ENCODE results near the gene CDKN2A. TPM values are rescaled to one million over a fixed set of nuclear protein-coding genes. Genes with fewer than 3 reads are reported as not detected.

CDKN2A gene
- total and polyA plus RNA-seq, 8 donors, result 0.73 to 47.3 (median 2.5) TPM; not detected in 4

DNA sequence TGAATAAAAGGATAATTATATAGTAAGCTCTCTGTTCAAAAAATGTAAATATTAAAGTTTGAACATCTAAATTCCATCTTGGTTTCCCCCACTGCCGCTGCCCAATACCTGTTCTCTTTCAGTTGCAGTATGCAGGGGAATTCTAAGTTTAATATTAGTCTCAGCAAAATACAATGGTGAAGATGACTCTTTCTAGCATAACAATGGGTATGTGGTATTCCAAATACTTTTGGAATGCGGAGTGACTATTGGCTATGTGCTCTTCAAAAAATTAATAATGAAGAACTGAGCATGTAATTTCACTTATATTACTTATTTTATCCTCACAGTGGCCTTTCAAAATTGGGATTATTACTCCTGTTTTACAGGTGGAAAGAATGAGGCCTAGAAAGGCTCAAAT is 3.8 kb upstream of the CDKN2A start:
- Histone ChIP-seq H3K4me3 (no peak overlapping the region), H3K4me1 (peaks cover 6 to 27% (median 22%) of the 10 kb centered on the region in 4 donors), H3K36me3 (no peaks in the 10 kb centered on the region), H3K27ac (no peak overlapping the region), H3K9me3 (no peaks in the 10 kb centered on the region), H3K27me3 (peaks cover 0 to 72% (median 0%) of the 10 kb centered on the region in 3 donors)
- 83 to 92% (median 86%) methylated on average over 2 of the region's 2 CpGs for WGBS, 5 donors
- DNase-seq, result no peak
- intact Hi-C loops (cut with DNase I; ENCODE audit: low total_unique reads), result no loop called here
- TF ChIP-seq POLR2AphosphoS5 (IDR thresholded peaks at IDR 0.05) (no peak), EP300 (IDR thresholded peaks at IDR 0.05) (no peak), POLR2A (IDR thresholded peaks at IDR 0.05) (no peak)
- TF ChIP-seq, protein P1, sequence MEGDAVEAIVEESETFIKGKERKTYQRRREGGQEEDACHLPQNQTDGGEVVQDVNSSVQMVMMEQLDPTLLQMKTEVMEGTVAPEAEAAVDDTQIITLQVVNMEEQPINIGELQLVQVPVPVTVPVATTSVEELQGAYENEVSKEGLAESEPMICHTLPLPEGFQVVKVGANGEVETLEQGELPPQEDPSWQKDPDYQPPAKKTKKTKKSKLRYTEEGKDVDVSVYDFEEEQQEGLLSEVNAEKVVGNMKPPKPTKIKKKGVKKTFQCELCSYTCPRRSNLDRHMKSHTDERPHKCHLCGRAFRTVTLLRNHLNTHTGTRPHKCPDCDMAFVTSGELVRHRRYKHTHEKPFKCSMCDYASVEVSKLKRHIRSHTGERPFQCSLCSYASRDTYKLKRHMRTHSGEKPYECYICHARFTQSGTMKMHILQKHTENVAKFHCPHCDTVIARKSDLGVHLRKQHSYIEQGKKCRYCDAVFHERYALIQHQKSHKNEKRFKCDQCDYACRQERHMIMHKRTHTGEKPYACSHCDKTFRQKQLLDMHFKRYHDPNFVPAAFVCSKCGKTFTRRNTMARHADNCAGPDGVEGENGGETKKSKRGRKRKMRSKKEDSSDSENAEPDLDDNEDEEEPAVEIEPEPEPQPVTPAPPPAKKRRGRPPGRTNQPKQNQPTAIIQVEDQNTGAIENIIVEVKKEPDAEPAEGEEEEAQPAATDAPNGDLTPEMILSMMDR (IDR thresholded peaks at IDR 0.05), result no peak

DNA sequence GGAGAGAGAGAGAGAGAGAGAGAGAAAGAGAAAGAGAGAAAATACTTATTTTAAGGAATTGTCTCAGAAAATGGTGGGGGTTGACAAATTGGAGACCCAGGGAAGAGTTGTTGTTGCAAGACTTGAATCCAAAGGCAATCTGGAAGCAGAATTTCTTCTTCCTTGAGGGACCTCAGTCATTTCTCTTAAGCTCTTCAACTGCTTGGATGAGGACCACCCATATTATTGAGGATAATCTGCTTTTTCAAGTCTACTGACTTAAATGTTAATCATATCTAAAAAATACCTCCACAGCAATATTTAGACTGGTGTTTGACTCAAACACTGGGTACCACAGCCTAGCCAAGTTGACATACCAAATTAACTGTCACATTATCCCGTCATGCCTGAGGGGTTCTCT is 3.3 kb upstream of the CDKN2A start:
- Histone ChIP-seq H3K4me3 (no peak overlapping the region), H3K27me3 (peaks cover 0 to 74% (median 0%) of the 10 kb centered on the region in 3 donors), H3K9me3 (no peaks in the 10 kb centered on the region), H3K36me3 (no peaks in the 10 kb centered on the region), H3K27ac (no peak overlapping the region), H3K4me1 (peaks cover 6 to 27% (median 22%) of the 10 kb centered on the region in 4 donors)
- no peak for DNase-seq
- no peak for TF ChIP-seq POLR2AphosphoS5 (IDR thresholded peaks at IDR 0.05)
- no peak for TF ChIP-seq EP300 (IDR thresholded peaks at IDR 0.05)
- TF ChIP-seq, protein P1 (IDR thresholded peaks at IDR 0.05), result no peak
- no peak for TF ChIP-seq POLR2A (IDR thresholded peaks at IDR 0.05)
- intact Hi-C loops (cut with DNase I; ENCODE audit: low total_unique reads), result no loop called here
- 67 to 93% (median 83%) methylated on average over 1 of the region's 1 CpG for WGBS, 5 donors

DNA sequence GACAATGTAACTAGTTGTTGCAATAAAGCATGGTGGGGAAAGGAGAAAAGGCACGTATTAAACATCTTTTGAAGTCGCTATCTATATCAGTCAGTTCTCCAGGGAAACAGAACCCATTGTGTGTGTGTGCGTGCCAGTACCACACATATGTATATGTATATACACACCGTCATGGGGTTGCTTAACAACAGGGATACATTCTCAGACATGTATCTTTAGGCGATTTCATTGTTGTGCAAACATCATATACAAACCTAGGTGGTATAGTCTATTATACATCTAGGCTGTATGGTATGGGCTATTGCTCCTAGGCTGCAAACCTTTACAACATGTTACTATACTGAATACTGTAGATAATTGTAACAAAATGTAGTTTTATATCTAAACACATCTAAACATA is 2.7 kb upstream of the CDKN2A start:
- intact Hi-C loops (cut with DNase I; ENCODE audit: low total_unique reads), result no loop called here
- H3K27ac ChIP-seq, result no peak overlapping the region
- H3K4me1 ChIP-seq, result peaks cover 6 to 27% (median 22%) of the 10 kb centered on the region in 4 donors
- no peak for DNase-seq
- no peak overlapping the region for H3K4me3 ChIP-seq
- 64 to 80% (median 72%) methylated on average over 5 of the region's 5 CpGs for WGBS, 5 donors
- TF ChIP-seq EP300 (IDR thresholded peaks at IDR 0.05) (no peak), POLR2AphosphoS5 (IDR thresholded peaks at IDR 0.05) (no peak), POLR2A (IDR thresholded peaks at IDR 0.05) (no peak)
- TF ChIP-seq, protein P1 (IDR thresholded peaks at IDR 0.05), result no peak
- H3K36me3 ChIP-seq, result no peaks in the 10 kb centered on the region
- H3K27me3 ChIP-seq, result peaks cover 0 to 74% (median 0%) of the 10 kb centered on the region in 3 donors
- no peaks in the 10 kb centered on the region for H3K9me3 ChIP-seq

DNA sequence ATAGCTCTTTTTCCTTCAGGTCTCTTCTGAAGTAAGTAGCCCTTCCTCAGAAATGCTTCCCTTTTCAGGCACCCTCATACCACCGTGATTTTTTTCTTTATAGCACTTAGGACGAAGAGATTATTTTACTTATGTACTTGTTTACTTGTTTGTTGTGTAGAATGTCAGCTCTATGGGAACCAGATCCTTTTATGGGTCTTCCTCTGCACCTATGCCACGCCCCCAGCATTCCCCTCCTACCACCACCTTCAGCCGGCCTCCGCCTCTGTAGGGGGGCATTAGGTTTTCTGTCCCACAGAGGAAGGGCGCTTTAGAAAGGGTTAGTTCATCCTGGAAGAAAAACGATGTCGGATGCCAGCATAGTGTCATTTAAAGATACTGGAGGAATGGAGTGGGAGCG is 2.2 kb upstream of the CDKN2A start:
- no peak overlapping the region for H3K27ac ChIP-seq
- no peaks in the 10 kb centered on the region for H3K9me3 ChIP-seq
- peaks cover 6 to 27% (median 22%) of the 10 kb centered on the region in 4 donors for H3K4me1 ChIP-seq
- WGBS, 5 donors, result 44 to 71% (median 59%) methylated on average over 9 of the region's 9 CpGs
- no peaks in the 10 kb centered on the region for H3K36me3 ChIP-seq
- TF ChIP-seq POLR2A (IDR thresholded peaks at IDR 0.05) (no peak), EP300 (IDR thresholded peaks at IDR 0.05) (no peak), POLR2AphosphoS5 (IDR thresholded peaks at IDR 0.05) (no peak)
- TF ChIP-seq, protein P1 (IDR thresholded peaks at IDR 0.05), result no peak
- intact Hi-C loops (cut with DNase I; ENCODE audit: low total_unique reads), result no loop called here
- no peak for DNase-seq
- H3K4me3 ChIP-seq, result no peak overlapping the region
- H3K27me3 ChIP-seq, result peaks cover 0 to 74% (median 0%) of the 10 kb centered on the region in 3 donors
